Erythroblast (primary cell): Measurements from ENCODE around the gene CENPC.

Source experiments
- GATA1 ChIP-seq: IDR thresholded peaks from 2 replicates; pipeline ENCODE4 v1.6.1; 2011; ENCODE audit warnings: low read depth, mild to moderate bottlenecking, control low read depth, low read length, moderate library complexity
- POLR2A ChIP-seq: IDR thresholded peaks from 2 replicates; pipeline ENCODE4 v1.6.1; 2011; ENCODE audit warnings: mild to moderate bottlenecking, low read length

DNA sequence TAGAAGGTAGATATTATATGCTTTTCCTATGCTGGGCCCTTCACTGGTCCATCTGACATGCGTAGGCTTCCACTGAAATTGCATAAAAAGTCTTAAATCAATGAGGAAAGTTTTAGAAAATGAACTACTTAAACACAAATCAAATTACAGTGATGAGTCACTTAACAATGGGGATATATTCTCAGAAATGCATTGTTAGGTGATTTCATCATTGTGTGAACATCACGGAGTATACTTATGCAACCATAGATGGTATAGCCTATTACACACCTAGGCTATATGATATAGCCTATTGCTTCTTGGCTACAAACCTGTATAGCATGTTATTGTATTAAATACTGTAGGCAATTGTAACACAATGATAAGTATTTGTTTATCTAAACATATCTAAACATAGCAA lies 23.5 kb upstream of the CENPC start:
- TF ChIP-seq POLR2A (no peak), GATA1 (no peak)
